Lower leg skin (tissue), 3 donors: ENCODE measurements around the gene IL1RL1.

Experiments used
- CTCF ChIP-seq, 3 donors: fragments of 450-650 bp; IDR thresholded peaks; one replicate each; pipeline ENCODE4 v1.5.1; 2016; ENCODE audit warnings: antibody characterized with exemption in 3 of 3, mild to moderate bottlenecking in 3 of 3, moderate library complexity in 2 of 3
- POLR2A ChIP-seq, 2 donors: fragments of 450-650 bp; IDR thresholded peaks; one replicate each; pipeline ENCODE4 v1.6.1; 2016 to 2017; ENCODE audit warnings: antibody characterized with exemption in 2 of 2, mild to moderate bottlenecking in 1 of 2, moderate library complexity in 1 of 2

DNA sequence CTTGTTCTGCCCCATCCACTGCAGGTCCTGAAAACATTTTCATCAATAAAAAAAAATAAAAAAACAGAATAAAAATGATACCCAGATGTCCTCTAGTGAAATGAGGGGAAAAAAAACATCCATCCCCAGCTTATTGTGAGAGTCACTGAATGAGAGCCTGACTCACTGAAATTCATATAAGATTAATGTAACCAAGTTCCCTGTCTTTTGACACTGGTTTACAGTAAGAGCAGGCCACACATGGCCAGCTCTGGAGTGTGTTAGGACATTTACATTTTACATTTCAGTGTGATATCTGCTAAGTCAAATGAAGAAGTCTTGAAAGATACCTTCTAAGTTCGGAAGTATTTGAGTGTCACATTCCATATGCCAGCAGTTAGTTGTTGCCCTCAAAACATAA, 23.1 kb downstream of the IL1RL1 start:
- TF ChIP-seq POLR2A (IDR thresholded peaks at IDR 0.05) (no peak), CTCF (IDR thresholded peaks at IDR 0.05) (no peak)
